Measurements from ENCODE around the gene DDX49. TPM values are rescaled to one million over a fixed set of nuclear protein-coding genes. Genes with fewer than 3 reads are reported as not detected.
"Not testable (repeated sequence)": the region's sequence is repeated elsewhere in the genome, so short reads cannot be mapped to it uniquely, and the experiment has no call there.

DDX49 gene
- total RNA-seq, 2 experiments from 2014 or later: 48.3 to 50.1 TPM

DNA sequence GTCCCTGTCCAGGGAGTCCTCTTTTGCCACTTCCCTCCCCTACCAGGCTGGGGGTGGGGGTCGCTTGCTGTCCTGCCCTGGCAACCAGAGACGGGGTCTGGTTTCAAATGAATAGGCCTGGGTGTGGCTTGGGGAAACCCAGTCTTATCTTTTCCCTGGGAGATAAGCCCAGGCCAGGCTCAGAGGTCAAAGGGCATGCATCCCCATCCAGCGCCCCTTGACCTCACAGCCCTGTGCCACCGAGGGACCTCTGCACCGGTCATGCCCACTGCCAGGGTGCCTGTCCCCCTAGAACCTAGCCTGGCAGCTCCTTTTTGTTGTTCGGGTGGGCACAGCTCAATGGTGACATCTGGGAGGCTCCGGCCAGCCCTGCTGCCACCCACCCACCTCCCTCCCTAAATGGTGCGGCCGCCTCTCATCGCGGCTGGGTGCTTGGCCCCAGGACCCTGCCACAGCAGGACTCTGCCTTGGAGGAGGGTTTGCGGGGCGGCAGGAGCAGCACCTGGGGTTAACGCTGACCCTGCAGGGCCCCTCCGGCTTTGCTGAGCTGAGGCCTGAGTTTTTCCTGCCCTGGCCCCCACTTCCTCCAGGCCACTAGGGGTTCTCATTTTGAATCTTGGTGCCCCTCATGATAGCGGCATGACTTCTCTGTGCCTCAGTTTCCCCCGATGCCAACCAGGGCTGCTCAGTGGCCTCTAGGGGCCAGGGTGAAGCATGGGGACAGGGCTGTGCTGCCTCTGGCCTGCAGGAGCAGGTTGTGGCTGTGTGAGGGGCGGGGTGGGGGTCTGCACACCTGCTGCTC lies 20.7 kb upstream of the DDX49 start:
- no peak overlapping the region for H3K4me3 Mint-ChIP-seq
- H3K4me1 Mint-ChIP-seq (ENCODE audit: low read depth): peaks cover 5% of the 10 kb centered on the region
- H3K27ac Mint-ChIP-seq: no peak overlapping the region
- CTCF ChIA-PET: interaction anchor here (0.6 kb wide), 1 partner anchor 104 kb away, joined by 3 read pairs; no protein-coding TSS in a partner anchor
- intact Hi-C loops (cut with micrococcal nuclease): no loop called here
- H3K27me3 Mint-ChIP-seq (ENCODE audit: low read depth): peaks cover 22% of the 10 kb centered on the region
- DNase-seq: no peak
- peaks cover 10% of the 10 kb centered on the region for H3K36me3 Mint-ChIP-seq (ENCODE audit: low read depth)
- H3K9me3 Mint-ChIP-seq: no peaks in the 10 kb centered on the region

DNA sequence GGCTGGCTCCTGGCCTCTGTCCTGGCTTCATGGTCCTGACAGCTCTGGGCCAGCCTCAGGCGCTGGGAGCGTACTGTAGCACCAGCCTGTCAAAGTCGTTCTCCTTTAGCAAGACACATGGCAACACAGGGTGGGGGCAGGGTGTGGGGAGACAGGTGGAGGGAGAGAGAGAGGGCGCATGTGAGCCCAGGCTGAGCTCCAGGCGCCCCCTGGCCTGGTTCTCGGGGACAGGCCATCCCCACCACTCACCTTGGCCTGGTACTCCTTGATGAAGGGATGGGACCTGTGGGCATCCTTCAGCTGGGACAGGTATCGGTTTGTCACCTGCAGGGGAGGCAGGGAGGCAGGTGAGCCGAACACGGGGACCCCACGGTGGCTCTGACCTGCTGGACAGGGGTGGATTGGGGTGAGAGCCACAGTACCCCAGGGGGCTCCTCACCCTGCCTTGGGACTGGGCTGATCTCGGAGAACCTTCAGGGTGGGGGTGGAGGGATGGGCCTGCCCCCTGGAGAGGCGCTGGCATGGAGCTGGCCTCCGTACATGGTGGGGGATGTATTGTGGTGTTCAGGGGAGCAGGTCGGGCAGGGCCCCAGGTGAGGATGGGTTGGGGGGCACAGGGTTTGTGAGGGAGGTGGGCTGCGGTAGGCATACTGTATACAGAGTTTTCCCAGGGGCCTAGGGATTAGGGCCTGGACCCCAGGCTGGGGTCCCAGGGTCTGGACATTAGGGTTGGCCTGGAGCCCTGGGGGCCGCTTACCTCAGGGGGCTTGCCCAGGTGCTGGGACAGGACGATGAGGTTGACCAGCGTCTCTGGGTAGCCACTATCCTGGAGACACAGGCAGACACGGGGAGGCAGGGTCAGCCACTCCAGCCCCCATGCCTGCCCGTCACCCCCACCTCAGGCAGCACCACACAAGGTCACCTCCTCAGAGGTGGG lies 19.6 kb upstream of the DDX49 start:
- H3K4me1 Mint-ChIP-seq (ENCODE audit: low read depth): peaks cover 5% of the 10 kb centered on the region
- peaks cover 16% of the 10 kb centered on the region for H3K27me3 Mint-ChIP-seq (ENCODE audit: low read depth)
- no peak for DNase-seq
- no peak overlapping the region for H3K4me3 Mint-ChIP-seq
- H3K27ac Mint-ChIP-seq: no peak overlapping the region
- intact Hi-C loops (cut with micrococcal nuclease): no loop called here
- no peaks in the 10 kb centered on the region for H3K9me3 Mint-ChIP-seq
- H3K36me3 Mint-ChIP-seq (ENCODE audit: low read depth): peaks cover 10% of the 10 kb centered on the region
- CTCF ChIA-PET: no interaction called here

GRCh38 chr19:18900700-18901481 lies 18.6 kb upstream of the DDX49 start:
- H3K4me1 Mint-ChIP-seq (ENCODE audit: low read depth): peaks cover 2% of the 10 kb centered on the region

DNA sequence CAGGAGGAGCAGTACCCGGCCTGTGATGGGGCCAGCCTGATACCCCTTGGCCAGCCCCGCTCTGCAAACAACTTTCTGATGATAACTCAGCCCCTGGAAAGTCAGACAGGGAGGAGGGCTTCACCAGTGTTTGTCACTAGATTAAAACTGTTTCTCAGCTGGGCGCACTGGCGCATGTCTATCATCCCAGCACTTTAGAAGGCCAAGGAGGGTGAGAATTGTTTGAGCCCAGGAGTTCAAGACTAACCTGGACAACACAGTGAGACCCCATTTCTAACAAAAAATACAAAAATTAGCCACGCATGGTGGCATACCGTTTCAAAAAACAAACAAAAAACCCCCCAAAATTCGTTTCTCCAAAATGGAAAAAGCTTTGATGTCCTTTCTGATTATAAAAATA lies 18.0 kb upstream of the DDX49 start:
- H3K9me3 Mint-ChIP-seq: no peaks in the 10 kb centered on the region
- H3K27ac Mint-ChIP-seq: no peak overlapping the region
- peaks cover 9% of the 10 kb centered on the region for H3K27me3 Mint-ChIP-seq (ENCODE audit: low read depth)
- peaks cover under 1% of the 10 kb centered on the region for H3K4me1 Mint-ChIP-seq (ENCODE audit: low read depth)
- H3K36me3 Mint-ChIP-seq (ENCODE audit: low read depth): peaks cover 11% of the 10 kb centered on the region
- DNase-seq: no peak
- intact Hi-C loops (cut with micrococcal nuclease): no loop called here
- CTCF ChIA-PET: no interaction called here
- H3K4me3 Mint-ChIP-seq: no peak overlapping the region

More at GRCh38 chr19:18900700-18901481, 18.6 kb upstream of the DDX49 start:
- intact Hi-C loops (cut with micrococcal nuclease): no loop called here
- DNase-seq: no peak
- Mint-ChIP-seq H3K27ac (no peak overlapping the region), H3K4me3 (no peak overlapping the region), H3K9me3 (no peaks in the 10 kb centered on the region), H3K27me3 (ENCODE audit: low read depth) (peaks cover 11% of the 10 kb centered on the region), H3K36me3 (ENCODE audit: low read depth) (peaks cover 10% of the 10 kb centered on the region)
- CTCF ChIA-PET: no interaction called here

DNA sequence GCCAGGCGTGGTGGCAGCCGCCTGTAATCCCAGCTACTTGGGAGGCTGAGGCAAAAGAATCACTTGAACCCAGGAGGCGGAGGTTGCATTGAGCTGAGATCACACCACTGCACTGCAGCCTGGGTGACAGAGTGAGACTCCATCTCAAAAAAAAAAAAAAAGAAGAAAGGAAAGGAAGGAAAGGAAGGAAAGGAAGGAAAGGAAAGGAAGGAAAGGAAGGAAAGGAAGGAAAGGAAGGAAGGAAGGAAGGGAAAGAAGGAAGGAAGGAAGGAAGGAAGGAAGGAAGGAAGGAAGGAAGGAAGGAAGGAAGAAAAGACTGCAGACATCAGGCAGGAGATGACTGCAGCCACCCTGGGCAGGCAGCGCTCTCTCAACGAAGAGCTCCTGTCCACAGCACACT lies 17.0 kb upstream of the DDX49 start:
- H3K27me3 Mint-ChIP-seq (ENCODE audit: low read depth); CTCF ChIA-PET: not testable (repeated sequence)

DNA sequence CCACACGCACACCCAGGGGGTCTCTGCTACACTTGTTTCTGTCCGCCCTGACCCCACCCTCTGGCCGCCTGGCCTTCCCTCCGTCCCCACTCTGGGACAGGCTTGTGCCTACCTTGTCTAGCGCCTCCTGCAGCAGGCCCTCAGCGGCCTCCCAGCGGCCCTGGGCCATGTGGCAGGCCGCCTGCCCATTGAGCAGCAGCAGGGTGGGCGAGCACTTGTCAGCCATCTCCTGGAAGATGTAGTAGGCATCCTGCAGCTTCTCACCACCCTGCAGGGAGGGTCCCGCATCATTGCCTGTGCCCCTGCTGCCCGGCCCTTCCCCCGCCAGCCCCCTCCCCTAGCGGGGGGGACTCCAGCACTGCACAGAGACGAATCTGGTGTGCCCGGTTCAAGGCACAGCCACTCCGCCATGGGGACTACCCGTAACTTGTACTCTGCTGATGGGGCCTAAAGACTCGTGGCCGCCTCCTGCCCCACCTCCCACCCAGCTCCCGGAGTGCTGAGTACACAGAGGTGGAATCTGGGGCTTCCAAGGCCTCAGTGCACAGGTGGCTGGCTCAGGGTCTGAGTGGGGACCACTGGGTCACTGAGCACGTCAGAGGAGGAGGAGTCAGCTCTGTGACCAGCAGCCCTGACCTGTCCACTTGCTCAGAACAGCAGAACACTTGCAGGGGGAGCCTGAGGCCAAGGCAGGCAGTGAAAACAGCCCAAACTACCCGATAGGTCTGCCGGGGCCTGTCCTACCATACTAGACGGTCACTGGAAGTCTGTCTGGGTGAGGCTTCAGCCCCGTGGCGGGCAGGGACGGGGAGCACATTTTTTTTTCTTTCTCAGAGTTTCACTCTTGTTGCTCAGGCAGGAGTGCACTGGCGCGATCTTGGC lies 16.1 kb upstream of the DDX49 start:
- no peak overlapping the region for H3K4me3 Mint-ChIP-seq
- intact Hi-C loops (cut with micrococcal nuclease): no loop called here
- H3K36me3 Mint-ChIP-seq (ENCODE audit: low read depth): peaks cover 10% of the 10 kb centered on the region
- no peaks in the 10 kb centered on the region for H3K27me3 Mint-ChIP-seq (ENCODE audit: low read depth)
- H3K27ac Mint-ChIP-seq: no peak overlapping the region
- H3K9me3 Mint-ChIP-seq: no peaks in the 10 kb centered on the region
- DNase-seq: no peak
- CTCF ChIA-PET: no interaction called here
- no peaks in the 10 kb centered on the region for H3K4me1 Mint-ChIP-seq (ENCODE audit: low read depth)

More for the DNA sequence above, 17.0 kb upstream of the DDX49 start:
- H3K4me1 Mint-ChIP-seq (ENCODE audit: low read depth); intact Hi-C loops (cut with micrococcal nuclease); H3K27ac Mint-ChIP-seq; DNase-seq; H3K9me3 Mint-ChIP-seq; H3K4me3 Mint-ChIP-seq: not testable (repeated sequence)
- peaks cover 10% of the 10 kb centered on the region for H3K36me3 Mint-ChIP-seq (ENCODE audit: low read depth)

- DNase-seq: no peak
- Mint-ChIP-seq H3K27ac (no peak overlapping the region), H3K9me3 (no peaks in the 10 kb centered on the region), H3K27me3 (ENCODE audit: low read depth) (no peaks in the 10 kb centered on the region), H3K4me3 (no peak overlapping the region), H3K4me1 (ENCODE audit: low read depth) (no peaks in the 10 kb centered on the region), H3K36me3 (ENCODE audit: low read depth) (peaks cover 9% of the 10 kb centered on the region)
- intact Hi-C loops (cut with micrococcal nuclease): no loop called here
- CTCF ChIA-PET: no interaction called here
Measured at GRCh38 chr19:18904334-18905057, 15.0 kb upstream of the DDX49 start.

GRCh38 chr19:18905058-18905456 lies 14.5 kb upstream of the DDX49 start:
- Mint-ChIP-seq H3K27me3 (ENCODE audit: low read depth) (no peaks in the 10 kb centered on the region), H3K36me3 (ENCODE audit: low read depth) (peaks cover 12% of the 10 kb centered on the region), H3K4me3 (no peak overlapping the region), H3K4me1 (ENCODE audit: low read depth) (no peaks in the 10 kb centered on the region), H3K27ac (no peak overlapping the region), H3K9me3 (no peaks in the 10 kb centered on the region)
- intact Hi-C loops (cut with micrococcal nuclease): no loop called here
- no peak for DNase-seq
- CTCF ChIA-PET: no interaction called here

GRCh38 chr19:18905513-18906236 lies 13.8 kb upstream of the DDX49 start:
- CTCF ChIA-PET: no interaction called here
- intact Hi-C loops (cut with micrococcal nuclease): no loop called here
- H3K27me3 Mint-ChIP-seq (ENCODE audit: low read depth): no peaks in the 10 kb centered on the region
- no peak overlapping the region for H3K4me3 Mint-ChIP-seq
- H3K9me3 Mint-ChIP-seq: no peaks in the 10 kb centered on the region
- no peak for DNase-seq
- peak overlapping the region; percentile 30 for H3K27ac Mint-ChIP-seq
- peaks cover 10% of the 10 kb centered on the region for H3K36me3 Mint-ChIP-seq (ENCODE audit: low read depth)
- no peaks in the 10 kb centered on the region for H3K4me1 Mint-ChIP-seq (ENCODE audit: low read depth)

DNA sequence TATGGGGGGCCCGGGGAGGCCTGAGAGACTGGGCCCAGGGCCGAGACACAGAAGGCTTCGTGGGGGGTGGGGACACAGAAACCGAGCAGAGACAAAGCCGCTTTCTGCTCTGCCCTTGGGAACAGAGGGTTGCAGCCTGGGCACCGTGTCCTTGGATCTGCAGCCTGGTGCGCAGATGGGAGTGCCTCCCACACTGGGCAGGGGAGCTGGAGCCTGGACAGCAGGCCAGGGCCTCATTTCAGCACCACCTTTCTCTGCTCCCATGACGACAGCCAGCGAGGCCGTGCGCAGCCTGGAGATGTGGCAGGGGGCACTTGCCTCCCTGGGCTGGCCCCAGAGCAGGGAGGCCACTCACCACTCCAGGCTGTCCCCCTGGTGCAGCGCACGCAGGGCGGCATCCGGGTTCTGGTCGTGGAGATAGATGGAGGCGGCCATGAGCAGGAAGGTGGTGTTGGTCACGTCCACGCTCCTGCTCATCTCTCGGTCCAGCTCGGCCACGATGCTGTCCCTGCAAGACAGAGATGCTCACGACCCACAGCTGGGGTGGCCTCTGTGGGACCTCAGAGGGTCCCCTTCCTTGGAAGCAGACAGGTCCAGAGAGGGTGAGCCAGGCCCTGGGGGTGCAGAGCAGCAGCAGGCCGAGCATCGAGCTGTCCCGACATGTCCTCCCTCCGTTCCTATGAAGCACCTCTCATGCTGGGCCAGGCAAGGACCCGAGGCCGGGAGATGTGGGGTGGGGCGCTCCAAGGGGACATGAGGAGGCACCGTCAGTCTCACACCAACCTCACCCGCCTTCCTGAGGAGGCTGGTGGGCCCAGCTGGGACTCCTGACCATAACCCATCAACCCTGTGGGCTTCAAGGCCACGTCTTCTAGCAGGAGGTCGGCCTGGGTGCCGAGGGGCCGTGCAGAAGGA lies 12.7 kb upstream of the DDX49 start:
- no peaks in the 10 kb centered on the region for H3K27me3 Mint-ChIP-seq (ENCODE audit: low read depth)
- intact Hi-C loops (cut with micrococcal nuclease): no loop called here
- H3K27ac Mint-ChIP-seq: no peak overlapping the region
- CTCF ChIA-PET: no interaction called here
- H3K4me3 Mint-ChIP-seq: no peak overlapping the region
- no peaks in the 10 kb centered on the region for H3K4me1 Mint-ChIP-seq (ENCODE audit: low read depth)
- H3K36me3 Mint-ChIP-seq (ENCODE audit: low read depth): peaks cover 6% of the 10 kb centered on the region
- DNase-seq: no peak
- H3K9me3 Mint-ChIP-seq: no peaks in the 10 kb centered on the region
